ENCODE results near the gene MAX.
A peak's percentile ranks its signal among the peaks of the same experiment; 100 is the strongest.

Gene MAX

DNA sequence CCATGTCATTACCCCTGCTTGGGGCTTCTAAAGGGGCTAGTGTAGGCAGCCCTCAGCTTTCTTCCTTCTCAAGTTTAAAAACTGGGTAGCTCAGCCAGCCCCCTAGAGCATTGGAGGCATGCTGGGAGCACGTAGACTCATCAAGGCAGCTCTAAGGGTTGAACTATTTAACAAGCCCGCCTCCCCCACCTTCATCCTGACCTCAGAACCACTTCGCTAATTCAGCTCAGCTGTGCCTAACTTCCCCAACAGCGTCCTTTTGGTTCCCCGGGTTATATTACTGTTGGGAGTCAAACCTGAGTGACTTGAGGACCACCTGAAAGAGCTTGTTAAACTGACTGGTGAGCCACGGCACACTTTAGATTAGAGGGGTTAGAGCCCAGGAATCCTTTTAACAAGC is 30.1 kb downstream of the MAX start:
- DNase-seq = no peak

DNA sequence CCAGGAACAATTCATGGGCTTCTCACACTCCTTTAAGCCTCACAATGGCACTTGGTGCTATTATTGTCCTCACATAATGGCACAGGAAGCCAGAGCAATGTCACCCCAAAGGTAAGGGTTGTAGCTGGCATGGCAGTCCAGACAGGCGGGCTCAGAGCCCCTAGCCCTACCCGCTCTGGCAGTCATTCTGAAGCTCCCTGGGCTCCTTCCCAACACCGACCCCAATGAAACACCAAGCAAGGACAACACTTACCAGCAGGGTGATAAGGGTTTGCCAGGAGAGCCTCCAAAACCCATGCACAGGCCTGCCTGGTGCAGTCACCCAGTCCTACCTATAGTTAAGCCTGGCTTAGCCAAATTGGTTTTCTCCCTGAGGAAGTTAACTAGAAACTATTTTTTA is 30.8 kb downstream of the MAX start:
- DNase-seq = no peak

DNA sequence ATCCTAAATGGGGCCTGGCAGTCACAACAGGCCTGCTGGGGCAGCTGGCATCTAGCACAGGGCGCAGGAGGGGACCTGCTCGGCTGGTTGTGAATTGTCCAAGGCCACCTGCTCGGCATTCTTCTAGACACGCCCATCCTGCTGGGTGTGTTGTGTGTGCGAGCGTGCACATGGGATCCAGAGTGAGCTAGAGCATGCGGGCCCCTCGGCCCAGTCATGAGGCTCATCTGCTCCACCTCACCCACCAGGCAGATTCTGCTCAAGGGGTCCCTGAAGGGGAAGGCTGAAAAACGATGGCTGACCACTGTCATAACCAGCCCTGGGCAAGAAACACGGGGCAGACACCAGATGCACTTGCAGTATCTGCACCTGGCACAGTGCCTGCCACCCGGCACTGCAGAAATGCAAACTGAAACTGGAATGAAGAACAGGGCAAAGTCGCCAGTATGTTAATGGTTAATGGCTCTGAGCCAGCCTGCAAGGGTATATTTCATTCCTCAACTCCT is 31.8 kb downstream of the MAX start:
- peak; percentile 50 for DNase-seq

DNA sequence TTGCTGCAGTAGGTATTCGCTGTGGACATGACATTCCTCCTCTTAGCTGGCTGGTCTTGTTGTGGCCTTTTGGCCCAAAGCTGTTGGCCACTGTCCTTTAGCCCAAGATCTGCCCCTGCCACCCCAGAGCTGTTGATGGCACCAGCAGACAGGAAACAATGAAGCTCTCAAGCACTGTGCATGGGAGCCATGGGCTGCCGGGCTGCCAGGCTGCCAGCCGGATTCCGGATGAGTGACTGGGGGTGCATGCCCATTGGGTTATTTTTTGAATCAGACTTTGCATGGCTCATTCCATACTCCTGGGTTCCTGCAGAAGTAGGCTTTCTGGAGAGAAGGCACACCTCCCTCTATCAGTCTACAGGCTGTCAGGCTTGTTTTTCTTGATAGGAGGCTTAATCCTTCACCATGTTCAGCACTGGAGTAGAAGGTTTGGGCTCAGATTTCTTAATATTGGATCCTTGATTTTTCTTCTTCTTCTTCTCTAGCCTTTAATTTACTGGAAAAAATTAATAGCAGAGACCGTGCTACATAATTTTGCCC is 32.4 kb downstream of the MAX start:
- DNase-seq = no peak

DNA sequence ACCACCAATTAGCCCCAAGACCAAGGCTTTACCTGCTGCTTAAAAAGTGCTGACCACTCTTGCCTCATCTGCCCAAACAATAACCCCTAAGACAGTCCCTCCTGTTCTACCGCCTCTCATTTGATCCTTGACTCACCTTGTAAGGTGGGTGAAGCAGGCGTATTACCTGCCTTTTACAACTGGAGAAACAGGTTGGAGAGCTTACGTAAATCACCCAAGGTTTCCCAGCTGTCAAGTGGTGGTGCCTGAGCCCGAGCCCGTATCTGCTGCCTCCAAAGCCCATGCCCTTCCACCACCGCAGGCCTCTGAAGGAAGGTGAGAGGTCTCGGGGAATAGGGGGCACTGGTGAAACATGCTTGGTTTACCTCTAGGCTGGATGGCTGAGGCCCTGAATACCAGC is 36.6 kb downstream of the MAX start:
- no peak for DNase-seq

DNA sequence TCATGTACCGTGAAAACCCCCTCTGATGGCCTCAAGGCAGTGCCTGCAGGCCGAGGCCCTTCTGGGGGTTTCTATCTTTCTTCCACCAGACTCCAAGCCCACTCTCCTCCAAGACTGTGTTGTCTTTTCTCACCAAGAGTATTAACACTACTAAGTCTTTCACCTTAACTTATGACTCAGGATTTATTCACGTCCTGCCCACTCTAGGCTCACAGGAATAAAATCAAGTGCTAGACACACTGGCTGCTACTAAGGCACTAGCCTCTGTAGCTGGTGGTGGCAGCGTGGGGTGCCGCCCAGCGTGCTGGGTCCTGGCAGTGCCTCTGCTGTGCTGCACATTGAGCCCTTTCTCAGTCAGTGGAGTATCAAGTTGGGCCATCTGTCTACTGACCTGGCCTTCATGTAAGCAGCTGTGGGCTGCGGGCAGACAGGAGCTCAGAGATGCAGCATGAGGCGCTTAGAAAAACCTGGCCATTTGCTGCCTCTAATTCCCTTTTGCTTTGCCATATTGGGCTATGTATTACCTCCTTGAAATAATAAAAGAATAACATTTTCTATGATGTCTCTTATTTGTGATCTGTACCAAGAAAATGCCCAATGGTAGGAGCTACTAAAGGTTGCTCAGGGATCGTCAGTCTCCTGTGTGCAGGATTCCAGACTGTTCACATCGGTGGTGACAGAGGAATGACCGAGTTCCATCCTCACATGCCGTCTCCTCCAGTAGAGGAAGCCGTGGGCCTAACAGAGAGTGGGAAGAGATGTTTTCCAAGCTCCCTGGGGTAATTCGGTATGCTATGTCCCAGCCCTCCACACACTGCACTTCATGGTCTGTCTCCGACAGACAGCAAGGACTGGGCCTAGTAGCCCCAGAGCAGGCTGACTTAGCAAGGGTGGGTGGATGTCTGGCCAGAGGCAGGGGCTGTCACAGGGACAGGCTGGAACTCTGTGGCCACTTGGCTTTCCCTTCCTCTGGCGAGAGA is 39.9 kb downstream of the MAX start:
- DNase-seq = no peak

DNA sequence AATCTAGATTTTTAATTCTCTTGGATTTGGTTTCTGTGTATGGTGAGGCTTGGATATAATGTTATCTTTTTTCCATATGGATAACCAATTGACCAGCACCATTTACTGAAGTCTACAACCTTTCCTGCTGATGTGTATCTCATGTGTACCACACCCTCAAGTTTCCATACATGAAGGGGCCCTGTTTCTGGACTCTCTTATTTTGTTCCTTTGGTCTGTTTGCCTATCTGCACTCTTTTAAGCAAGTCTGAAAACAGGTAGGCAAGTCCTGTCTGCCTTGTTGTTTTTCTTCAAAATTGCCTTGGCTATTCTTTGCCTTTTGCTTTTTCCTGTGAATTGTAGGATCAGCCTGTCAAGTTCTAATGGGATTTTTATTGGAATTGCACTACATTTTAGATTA is 44.6 kb downstream of the MAX start:
- no peak for DNase-seq

DNA sequence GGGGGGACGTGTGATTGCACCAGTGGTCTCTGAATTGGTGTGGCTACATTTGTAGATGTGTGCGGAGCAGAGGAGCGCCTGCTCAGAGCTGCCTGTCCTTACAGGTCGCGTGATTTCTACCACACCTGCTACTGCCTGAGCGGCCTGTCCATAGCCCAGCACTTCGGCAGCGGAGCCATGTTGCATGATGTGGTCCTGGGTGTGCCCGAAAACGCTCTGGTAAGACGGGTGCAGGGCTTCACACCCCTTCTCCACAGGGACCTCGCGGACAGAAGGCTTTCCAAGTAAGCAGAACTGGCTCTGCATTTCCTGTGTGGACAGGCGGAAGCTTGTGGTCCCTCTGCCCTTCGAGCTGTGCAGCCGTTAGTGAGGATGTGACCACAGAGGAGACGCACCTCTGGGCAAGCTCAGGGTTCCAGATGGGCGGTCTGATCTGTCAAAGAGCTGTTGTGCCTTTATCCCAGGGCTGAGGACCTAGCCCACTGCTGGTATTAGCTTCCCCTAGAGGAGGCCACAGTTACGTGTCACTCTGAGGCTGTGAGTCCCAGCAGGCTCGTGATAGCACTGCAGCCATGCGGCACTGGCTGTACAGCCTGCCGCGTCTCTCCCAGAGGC is 47.7 kb downstream of the MAX start:
- DNase-seq = no peak

DNA sequence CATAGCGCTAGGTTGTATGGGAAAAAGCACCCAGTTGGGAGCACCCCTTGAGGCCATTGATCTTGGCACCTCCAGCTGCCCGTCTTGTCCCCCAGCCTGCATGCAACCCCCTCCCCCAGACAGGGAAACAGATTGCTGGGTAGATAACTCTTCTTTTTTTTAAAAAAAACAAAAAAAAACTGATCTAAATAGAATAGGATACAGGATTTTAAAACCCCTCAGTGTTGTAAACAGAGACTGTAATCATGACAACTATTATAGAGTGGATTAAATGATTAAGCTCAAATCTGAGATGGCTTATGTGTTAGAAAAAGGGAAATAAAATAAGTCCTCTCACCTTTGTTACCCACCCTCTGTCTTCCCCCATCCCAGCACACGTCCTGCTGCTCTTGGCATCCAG is 48.9 kb downstream of the MAX start:
- DNase-seq = no peak

DNA sequence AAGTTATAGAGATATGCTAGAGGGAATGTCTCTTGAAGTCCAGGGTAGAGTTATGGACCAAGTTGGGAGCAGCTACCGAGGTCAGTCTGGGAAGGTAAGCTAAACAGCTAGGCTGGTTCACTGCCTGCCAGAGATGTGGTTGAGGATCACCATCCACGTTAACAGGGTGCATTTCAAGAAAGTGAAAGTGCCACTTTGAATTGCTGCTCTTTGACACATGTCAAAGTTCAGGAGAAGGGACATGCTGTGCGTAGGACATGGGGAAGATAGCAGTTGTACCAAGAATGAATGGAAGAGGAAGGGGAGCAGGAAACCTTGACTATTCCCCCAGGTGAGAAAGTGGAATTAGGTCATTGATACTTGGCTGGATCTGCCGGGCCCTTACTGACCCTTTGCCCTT is 49.5 kb downstream of the MAX start:
- no peak for DNase-seq

DNA sequence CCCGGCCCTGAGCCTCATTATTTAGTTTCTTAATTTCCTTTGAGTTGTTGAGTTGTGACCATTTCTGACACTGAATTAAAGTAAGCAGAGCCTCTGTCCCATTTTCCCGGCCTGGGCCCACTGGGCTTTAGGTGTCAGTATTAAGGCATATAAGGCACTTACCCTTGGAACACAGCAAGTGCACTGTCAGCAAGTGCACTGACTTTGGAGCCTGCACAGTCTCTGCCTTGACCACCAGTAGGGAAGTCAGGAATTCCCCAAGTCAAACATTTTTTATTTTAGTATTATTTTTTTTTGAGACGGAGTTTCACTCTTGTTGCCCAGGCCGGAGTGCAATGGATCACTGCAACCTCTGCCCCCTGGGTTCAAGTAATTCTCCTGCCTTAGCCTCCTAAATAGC is 56.6 kb downstream of the MAX start:
- no peak for DNase-seq

DNA sequence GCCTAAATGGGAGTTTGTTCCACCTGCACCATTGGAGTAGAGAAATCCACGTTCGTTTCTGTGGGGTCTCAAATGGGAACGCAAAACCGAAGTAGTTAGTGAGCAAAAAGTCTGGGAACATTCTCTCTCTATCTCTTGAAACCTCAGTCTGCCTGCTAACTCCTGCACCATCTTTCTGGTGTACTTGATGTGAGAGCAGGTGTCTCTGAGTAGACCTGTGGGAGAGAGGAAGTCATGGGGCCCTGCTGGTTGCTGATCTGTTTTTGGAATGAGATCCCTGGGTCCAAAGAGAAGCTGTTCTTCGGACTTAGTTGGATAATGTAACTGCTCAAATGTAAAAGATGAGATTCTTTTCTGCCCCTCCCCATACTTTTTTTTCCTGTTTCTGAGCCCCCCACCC is 57.3 kb downstream of the MAX start:
- no peak for DNase-seq

DNA sequence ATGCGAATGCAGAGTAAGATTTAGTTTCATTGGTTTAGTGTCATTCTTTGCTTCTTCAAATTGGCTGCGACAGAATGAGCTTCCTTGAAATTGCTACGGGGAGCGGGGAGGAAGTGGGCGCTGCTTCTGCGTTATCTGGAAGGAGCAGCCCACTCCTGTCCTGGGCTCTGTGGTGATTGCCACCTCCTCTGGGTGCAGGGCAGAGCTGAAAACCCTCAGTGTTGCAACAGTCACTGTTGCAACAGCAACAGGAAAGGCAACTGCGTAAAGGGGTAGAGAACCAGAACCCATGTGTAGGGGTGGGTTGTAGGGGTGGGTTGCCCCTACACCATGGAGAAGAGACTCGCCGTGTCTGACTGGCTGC is 57.7 kb downstream of the MAX start:
- DNase-seq = no peak

DNA sequence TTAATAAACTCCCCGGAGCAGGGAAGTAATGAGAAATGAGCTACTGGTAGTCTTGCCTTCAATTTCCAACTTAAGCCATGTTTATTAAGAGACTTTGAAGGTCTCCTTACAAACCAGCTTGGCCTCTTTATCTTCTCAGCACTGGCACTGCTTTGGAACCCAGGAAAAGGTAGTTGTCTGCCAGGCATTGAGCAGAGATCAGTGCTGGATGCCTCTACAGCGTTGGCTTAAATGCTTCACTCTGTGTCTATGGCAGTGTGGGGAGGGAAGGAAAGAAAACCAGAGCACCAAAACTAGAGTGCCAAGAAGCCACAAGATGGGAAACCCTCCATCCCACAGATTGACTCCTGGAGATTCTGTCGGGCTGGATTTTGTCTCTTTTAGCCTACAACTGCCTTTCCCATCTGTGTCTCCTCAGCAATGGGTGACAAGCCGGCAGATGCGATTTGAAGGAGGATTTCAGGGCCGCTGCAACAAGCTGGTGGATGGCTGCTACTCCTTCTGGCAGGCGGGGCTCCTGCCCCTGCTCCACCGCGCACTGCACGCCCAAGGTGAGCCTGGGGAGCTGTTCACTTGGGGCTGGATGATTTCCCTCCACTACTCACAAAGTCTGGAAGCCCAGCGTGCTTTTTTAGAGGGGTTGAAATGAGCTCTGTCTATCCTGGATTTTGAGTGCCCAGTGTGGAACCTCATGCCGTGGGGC is 58.3 kb downstream of the MAX start:
- DNase-seq = no peak

DNA sequence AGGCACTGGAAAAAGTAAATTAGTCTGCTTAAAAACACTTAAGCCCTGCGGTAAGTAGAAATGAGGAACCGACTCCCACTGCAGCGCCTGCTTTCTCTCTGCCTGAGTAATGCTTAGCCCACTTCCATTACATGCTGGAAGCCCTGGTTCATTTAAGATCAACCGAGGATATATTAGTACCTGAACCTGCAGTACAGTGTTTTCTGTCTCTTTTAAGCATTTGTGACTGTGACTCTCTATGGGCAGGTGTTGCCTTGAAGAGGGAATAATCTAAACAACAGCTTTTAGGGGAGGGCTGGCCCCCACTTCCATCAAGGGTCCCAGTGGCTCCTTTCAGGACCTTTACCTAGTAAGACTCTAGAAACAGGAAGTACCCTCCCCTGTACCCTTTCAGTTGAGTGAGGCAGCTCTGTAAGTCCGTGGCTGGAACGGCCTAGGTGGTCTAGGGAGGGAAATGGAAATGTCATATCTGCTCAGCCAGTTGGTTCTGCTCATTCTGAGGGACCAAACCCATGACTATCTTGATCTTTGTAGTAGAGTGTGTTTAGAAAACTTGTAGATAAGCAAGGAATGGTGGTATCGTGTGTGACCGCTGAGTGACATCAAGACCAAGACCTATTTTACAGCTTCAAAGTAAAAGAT is 59.5 kb downstream of the MAX start:
- DNase-seq = no peak

DNA sequence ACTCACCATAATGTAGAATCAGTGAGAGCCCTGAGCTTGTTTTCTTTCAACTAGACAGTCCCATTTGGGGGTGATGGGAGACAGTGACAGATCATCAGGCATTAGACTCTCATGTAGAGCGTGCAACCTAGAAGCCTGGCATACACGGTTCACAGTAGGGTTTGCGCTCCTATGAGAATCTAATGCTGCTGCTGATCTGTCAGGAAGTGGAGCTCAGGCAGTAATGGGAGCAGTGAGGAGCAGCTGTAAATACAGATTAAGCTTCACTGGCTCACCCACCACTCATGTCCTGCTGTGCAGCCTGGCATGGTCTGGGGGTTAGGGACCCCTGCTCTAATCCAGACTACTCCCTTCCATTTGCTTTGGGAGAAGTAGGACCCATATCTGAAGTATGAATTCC is 60.0 kb downstream of the MAX start:
- no peak for DNase-seq

DNA sequence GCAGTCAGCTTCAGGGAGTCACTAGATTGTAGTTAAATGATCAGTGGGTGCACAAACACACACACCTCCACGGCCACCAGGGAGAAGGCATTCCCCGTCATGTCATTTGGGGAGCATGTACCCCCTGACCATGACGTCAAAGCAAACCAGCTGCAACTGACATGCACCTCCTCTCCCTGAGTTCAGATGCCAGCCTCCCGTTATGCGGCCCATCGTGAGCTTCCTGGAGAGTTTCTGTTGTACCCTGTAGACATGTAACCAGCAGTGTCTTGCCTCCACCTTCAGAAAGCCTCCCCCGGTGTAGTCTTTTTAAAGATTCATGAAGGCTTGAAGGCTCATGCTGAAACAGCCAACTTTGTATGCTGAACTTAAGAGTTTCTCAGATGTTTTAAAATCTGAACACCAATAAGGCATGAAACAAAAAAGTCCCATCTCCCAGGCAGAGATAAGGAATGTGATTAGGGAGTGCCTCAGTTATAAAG is 60.8 kb downstream of the MAX start:
- no peak for DNase-seq

DNA sequence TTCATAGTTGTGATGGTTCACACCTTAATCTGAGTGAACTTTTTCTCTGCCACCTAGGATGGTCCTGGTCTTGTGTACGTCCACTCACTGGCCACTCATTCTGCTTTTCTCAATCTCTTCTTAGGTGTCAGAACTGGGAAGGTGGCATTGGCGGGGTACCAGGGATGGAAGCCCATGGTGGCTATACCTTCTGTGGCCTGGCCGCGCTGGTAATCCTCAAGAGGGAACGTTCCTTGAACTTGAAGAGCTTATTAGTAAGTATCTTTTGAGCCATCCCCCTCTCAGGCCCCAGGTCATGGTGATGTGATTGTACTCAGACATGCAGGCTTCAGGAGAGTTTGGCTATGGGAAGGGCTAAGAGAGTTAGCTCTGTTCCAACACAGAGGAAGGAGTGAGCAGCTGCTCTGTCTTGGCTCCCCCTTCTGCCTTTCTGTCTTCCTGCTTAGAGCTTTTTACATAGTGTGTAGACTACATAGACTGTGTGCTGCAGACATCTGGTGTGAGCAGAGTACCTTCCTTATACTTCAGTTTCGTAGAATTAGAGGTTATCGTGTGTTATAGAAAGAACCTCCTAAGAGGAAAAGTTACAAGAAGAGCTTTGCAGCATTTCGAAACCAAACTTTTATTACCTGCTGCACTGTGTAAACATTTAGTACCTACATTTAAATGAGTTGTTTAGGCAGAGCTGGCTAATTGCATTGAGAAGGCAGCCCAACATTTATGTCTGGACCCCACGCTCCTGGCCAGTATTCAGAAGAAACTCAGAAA is 61.5 kb downstream of the MAX start:
- no peak for DNase-seq

DNA sequence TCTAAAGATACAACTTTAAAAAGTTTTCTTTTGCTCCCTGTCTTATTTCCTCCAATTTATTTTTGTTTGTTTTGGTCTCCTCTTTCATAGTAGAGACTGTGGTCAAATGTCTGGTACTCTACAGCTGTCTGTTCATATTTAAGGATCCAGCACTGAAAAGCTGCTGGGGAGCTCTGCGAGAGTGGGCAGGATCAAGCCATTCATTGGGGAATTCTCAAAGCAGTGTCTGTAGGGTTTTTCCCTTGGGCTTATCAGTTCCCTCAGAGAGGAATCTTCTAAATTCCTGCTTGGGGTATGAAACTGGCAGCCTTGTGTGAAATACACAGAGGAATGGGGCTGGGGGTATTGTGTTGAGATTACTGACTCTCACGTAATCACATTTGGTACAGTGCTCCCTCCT is 63.4 kb downstream of the MAX start:
- DNase-seq = no peak

DNA sequence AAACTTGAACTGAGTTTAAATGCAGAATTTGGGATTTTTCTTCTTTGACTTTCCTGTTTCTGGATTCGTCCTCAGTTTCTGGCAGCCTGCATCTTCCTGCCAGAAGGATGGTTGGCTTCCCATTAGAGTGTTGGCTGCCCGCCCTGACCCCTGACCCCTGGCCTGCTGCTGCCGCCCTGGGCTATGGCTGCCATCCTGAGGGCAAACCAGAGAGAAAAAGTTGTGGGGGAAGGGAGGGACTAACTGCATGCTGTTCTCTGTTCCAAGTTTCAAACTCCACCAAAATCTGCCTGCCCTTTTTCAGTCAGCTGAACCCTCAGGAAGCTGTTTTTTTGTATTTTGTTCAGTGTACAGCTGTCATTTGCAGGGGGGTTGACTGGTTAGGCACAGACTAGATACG is 67.3 kb downstream of the MAX start:
- peak; percentile 25 for DNase-seq

DNA sequence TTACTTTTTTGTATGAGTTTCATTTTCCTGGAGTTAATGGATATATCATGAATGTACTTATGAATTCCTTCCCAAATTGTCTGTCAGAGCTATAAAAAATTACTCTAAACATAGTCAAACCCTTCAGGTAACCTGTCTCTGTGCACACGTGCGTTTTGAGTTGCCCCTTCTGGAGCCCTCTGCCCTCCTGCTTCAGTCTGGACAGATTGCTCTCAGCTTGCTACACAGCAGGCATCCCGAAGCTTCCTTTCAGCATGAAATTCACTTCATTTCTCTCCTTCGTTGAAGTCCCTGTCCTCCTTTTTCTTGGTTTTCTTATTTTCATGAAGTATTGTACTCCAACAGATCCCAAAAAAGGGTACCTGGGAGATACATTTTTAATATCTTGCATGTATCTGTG is 68.3 kb downstream of the MAX start:
- DNase-seq = no peak

DNA sequence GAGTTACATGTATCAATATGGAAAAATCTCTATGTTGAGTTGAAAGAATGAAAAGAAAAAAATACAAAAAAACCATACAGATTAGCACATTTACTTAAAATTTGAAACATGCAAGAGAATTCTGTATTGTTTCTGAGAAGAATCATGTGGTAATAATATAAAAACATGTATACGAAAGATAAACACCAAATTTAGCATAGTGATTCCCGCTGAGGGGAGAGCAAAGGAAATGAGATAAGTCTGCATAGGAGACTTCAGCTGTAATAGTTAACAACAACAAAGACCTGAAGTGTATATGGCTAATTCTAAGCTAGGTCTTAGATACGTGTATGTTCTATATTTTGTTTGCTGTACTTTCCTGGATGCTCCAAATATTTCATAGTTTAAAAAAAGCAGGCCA is 69.1 kb downstream of the MAX start:
- no peak for DNase-seq

Measured in NCI-H446 treated with DMSO at 0.1 percent for 48 hours (cell line).